Keratinocyte (primary cell): ENCODE results near the gene TBC1D13. TPM values are rescaled to one million over a fixed set of nuclear protein-coding genes. Genes with fewer than 3 reads are reported as not detected.
"Not testable (repeated sequence)": the region's sequence is repeated elsewhere in the genome, so short reads cannot be mapped to it uniquely, and the experiment has no call there.

Experiments used
- DNase-seq: peaks from one replicate; pipeline ENCODE4 v3.0.0-alpha.2; 2011; ENCODE audit warnings: low read depth, missing footprints, low spot score
- FAIRE-seq: peaks from 2 replicates; lab custom pipeline; 2011; peaks lifted over from hg19 to GRCh38; lab: Jason Lieb, UNC
- H2AFZ ChIP-seq: 2 replicates; pipeline ENCODE4 v1.6.0; 2012; ENCODE audit warnings: low read length, control low read depth, inconsistent platforms; ENCODE audit not compliant: control insufficient read depth
- H3K27ac ChIP-seq: 2 replicates; pipeline ENCODE4 v1.5.1; 2011; ENCODE audit warnings: low read length; ENCODE audit not compliant: control insufficient read depth, insufficient read depth
- H3K27me3 ChIP-seq: 3 replicates; pipeline ENCODE4 v1.6.0; 2011; ENCODE audit warnings: low read length; ENCODE audit not compliant: control insufficient read depth, insufficient read depth; ENCODE audit errors: extremely low read depth
- H3K36me3 ChIP-seq, 2 experiments: 2 replicates in 1 of 2; 3 replicates in 1 of 2; pipeline ENCODE4 v1.5.1; 2011; ENCODE audit warnings: low read length in 2 of 2, mild to moderate bottlenecking in 1 of 2; ENCODE audit not compliant: control insufficient read depth in 2 of 2, insufficient read depth in 2 of 2; ENCODE audit errors: extremely low read depth in 1 of 2
- H3K4me1 ChIP-seq: 3 replicates; pipeline ENCODE4 v1.5.1; 2011; ENCODE audit warnings: low read length; ENCODE audit not compliant: control insufficient read depth, insufficient read depth; ENCODE audit errors: extremely low read depth
- H3K4me2 ChIP-seq: 3 replicates; pipeline ENCODE4 v1.6.0; 2011; ENCODE audit warnings: low read depth, low read length; ENCODE audit not compliant: control insufficient read depth, insufficient read depth; ENCODE audit errors: extremely low read depth
- H3K4me3 ChIP-seq, 3 experiments: fragments of 200-600 bp in 1 of 3; sonication (generic) in 1 of 3; 2 replicates in 2 of 3; 3 replicates in 1 of 3; pipeline ENCODE4 v1.5.1; 2011 to 2016; ENCODE audit warnings: low read length in 3 of 3, mild to moderate bottlenecking in 3 of 3, control low read depth in 2 of 3, inconsistent platforms in 1 of 3, low read depth in 1 of 3, mixed read lengths in 1 of 3, mixed run types in 1 of 3, moderate library complexity in 1 of 3; ENCODE audit not compliant: control insufficient read depth in 2 of 3, insufficient read depth in 2 of 3; ENCODE audit errors: extremely low read depth in 1 of 3
- H3K79me2 ChIP-seq: 2 replicates; pipeline ENCODE4 v1.6.0; 2012; ENCODE audit warnings: low read length; ENCODE audit not compliant: control insufficient read depth, insufficient read depth
- H3K9ac ChIP-seq: 3 replicates; pipeline ENCODE4 v1.6.0; 2011; ENCODE audit warnings: low read length; ENCODE audit not compliant: control insufficient read depth, insufficient read depth; ENCODE audit errors: extremely low read depth
- H3K9me1 ChIP-seq: 3 replicates; pipeline ENCODE4 v1.6.0; 2011; ENCODE audit warnings: low read length; ENCODE audit not compliant: control insufficient read depth, insufficient read depth; ENCODE audit errors: extremely low read depth
- H3K9me3 ChIP-seq: 2 replicates; pipeline ENCODE4 v1.5.1; 2012; ENCODE audit warnings: low read depth, low read length; ENCODE audit not compliant: control insufficient read depth
- H4K20me1 ChIP-seq: 3 replicates; pipeline ENCODE4 v1.6.0; 2011; ENCODE audit warnings: low read length; ENCODE audit not compliant: control insufficient read depth, insufficient read depth; ENCODE audit errors: extremely low read depth
- CTCF ChIP-seq, 3 experiments: IDR thresholded peaks in 1 of 3; conservative IDR thresholded peaks in 1 of 3; optimal IDR thresholded peaks in 1 of 3; 2 replicates in 2 of 3; 3 replicates in 1 of 3; pipeline versions ENCODE3 to v1.5.1; 2011; ENCODE audit warnings: low read length in 3 of 3, mild to moderate bottlenecking in 3 of 3, moderate library complexity in 2 of 3, control low read depth in 1 of 3, inconsistent platforms in 1 of 3; ENCODE audit not compliant: insufficient read depth in 2 of 3; ENCODE audit errors: extremely low read depth in 1 of 3
- EZH2 ChIP-seq: IDR thresholded peaks from one replicate; pipeline ENCODE4 v1.6.1; 2012; ENCODE audit warnings: inconsistent platforms, mild to moderate bottlenecking, low read length, moderate library complexity
- dilution Hi-C: fragments of 300-500 bp; cut with MboI; formaldehyde crosslinking; loops from one replicate; pipeline ENCODE4 v1.7.0; 2020; ENCODE audit warnings: low sequenced_read_pairs; ENCODE audit not compliant: extremely low pct_ligation_motif_present
- polyA plus RNA-seq, 5 experiments: library from polyadenylated mRNA; depleted of rRNA in 3 of 5; stranded (reverse) in 3 of 5; stranded (forward) in 1 of 5; unstranded in 1 of 5; fragments of >200 nt; gene quantifications; 1 replicate in 1 of 5; 2 replicates in 3 of 5; 3 replicates in 1 of 5; pipeline versions ENCODE4 v1.2.1 to v1.2.3, GENCODE V29; 2011 to 2012; ENCODE audit warnings: missing spikeins in 2 of 5, low read depth in 1 of 5, low replicate concordance in 1 of 5

The TBC1D13 gene
- polyA plus RNA-seq, 1 donor (not counting 4 experiments of a cell fraction or from before 2014, with no cell fraction given), result 12.8 TPM

GRCh38 chr9:128792134-128792533 is 5.1 kb downstream of the TBC1D13 start:
- no peaks in the 10 kb centered on the region for H3K9me3 ChIP-seq
- peaks cover 10% of the 10 kb centered on the region for H3K79me2 ChIP-seq
- no peak overlapping the region for H3K4me2 ChIP-seq
- no peaks in the 10 kb centered on the region for H4K20me1 ChIP-seq
- H3K27ac ChIP-seq, result no peak overlapping the region
- H2AFZ ChIP-seq, result no peak overlapping the region
- H3K27me3 ChIP-seq, result no peaks in the 10 kb centered on the region
- H3K4me1 ChIP-seq, result peaks cover 8% of the 10 kb centered on the region
- DNase-seq (no peak), FAIRE-seq (no peak)
- dilution Hi-C loops, result no loop called here
- no peak for TF ChIP-seq EZH2
- TF ChIP-seq CTCF (optimal IDR thresholded peaks at IDR 0.05 in 1 of 3, IDR thresholded peaks at IDR 0.05 in 1 of 3, conservative IDR thresholded peaks at IDR 0.05 in 1 of 3; ENCODE audit: extremely low read depth in 1 of 3, insufficient read depth in 2 of 3, low read length in 3 of 3), result no peak
- peaks cover 20 to 21% of the 10 kb centered on the region in 2 experiments for H3K36me3 ChIP-seq
- H3K9ac ChIP-seq, result no peak overlapping the region
- no peaks in the 10 kb centered on the region for H3K9me1 ChIP-seq
- no peak overlapping the region for H3K4me3 ChIP-seq

- Histone ChIP-seq H3K4me2 (no peak overlapping the region), H3K79me2 (peaks cover under 1% of the 10 kb centered on the region), H3K9me3 (no peaks in the 10 kb centered on the region), H3K36me3 (peaks cover 23 to 24% of the 10 kb centered on the region in 2 experiments), H4K20me1 (no peaks in the 10 kb centered on the region), H2AFZ (no peak overlapping the region), H3K27ac (no peak overlapping the region), H3K27me3 (no peaks in the 10 kb centered on the region), H3K4me3 (no peak overlapping the region), H3K4me1 (peaks cover 3% of the 10 kb centered on the region), H3K9ac (no peak overlapping the region), H3K9me1 (no peaks in the 10 kb centered on the region)
- no peak for FAIRE-seq
- no peak for TF ChIP-seq CTCF (optimal IDR thresholded peaks at IDR 0.05 in 1 of 3, IDR thresholded peaks at IDR 0.05 in 1 of 3, conservative IDR thresholded peaks at IDR 0.05 in 1 of 3; ENCODE audit: extremely low read depth in 1 of 3, insufficient read depth in 2 of 3, low read length in 3 of 3)
- TF ChIP-seq EZH2, result no peak
- DNase-seq, result no peak
- dilution Hi-C loops, result no loop called here
Observed at GRCh38 chr9:128792978-128793686, 6.1 kb downstream of the TBC1D13 start.

- H3K9me3 ChIP-seq, H4K20me1 ChIP-seq, dilution Hi-C loops, H3K4me3 ChIP-seq, H3K9ac ChIP-seq, H3K4me2 ChIP-seq, H3K79me2 ChIP-seq, H3K9me1 ChIP-seq, DNase-seq, H3K27me3 ChIP-seq, H3K27ac ChIP-seq, H2AFZ ChIP-seq, FAIRE-seq, H3K4me1 ChIP-seq: not testable (repeated sequence)
- H3K36me3 ChIP-seq, result peaks cover 27 to 35% of the 10 kb centered on the region in 2 experiments
Observed at GRCh38 chr9:128794961-128795360, 7.9 kb downstream of the TBC1D13 start.
